Measurements from ENCODE around the gene NKX1-2. TPM values are rescaled to one million over a fixed set of nuclear protein-coding genes. Genes with fewer than 3 reads are reported as not detected.

Gene NKX1-2
- total RNA-seq, 1 donor, result not detected

DNA sequence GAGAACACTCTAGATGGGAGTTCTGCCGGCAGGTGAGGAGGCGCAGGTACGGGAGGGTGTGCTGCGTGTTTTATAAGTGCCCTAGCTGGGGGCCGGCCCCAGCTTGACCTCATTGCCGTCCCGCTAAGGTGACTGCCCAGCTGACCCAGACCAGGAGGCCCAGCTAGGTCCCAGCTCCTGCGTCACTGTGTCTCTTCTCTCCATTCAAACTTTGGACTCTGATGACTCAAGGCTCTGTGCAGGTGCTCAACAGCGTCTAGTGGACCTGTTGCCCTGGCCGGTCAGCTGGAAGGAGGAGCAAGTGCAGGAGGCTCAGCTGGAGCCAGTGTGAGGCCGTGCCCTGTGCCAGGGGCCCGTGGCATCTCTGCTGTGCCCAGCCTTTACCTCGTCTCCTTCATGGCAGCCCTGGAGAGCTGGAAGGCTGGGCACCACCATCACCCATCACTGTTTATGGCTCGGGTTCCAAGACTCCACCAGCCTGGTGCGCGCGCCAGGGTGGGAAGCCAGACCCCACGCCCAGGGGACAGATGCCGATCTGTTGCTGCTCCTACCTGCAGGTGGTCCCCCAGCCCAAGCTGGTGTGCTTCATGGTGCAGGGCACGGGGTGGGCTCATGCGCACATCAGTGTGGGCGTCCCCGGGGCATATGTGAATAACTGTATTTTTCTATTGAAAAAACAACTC lies 26.3 kb upstream of the NKX1-2 start:
- DNase-seq (ENCODE audit: low read depth in 2 of 3, low spot score in 2 of 3), result no peak

- no peak for DNase-seq (ENCODE audit: low read depth in 2 of 3, low spot score in 2 of 3)
These were observed 24.8 kb upstream of the NKX1-2 start for GRCh38 chr10:124474514-124475070.

GRCh38 chr10:124473070-124473469 lies 23.2 kb upstream of the NKX1-2 start:
- no peak for DNase-seq (ENCODE audit: low read depth in 2 of 3, low spot score in 2 of 3)

GRCh38 chr10:124472071-124472470 lies 22.2 kb upstream of the NKX1-2 start:
- DNase-seq (ENCODE audit: low read depth in 2 of 3, low spot score in 2 of 3), result no peak

DNA sequence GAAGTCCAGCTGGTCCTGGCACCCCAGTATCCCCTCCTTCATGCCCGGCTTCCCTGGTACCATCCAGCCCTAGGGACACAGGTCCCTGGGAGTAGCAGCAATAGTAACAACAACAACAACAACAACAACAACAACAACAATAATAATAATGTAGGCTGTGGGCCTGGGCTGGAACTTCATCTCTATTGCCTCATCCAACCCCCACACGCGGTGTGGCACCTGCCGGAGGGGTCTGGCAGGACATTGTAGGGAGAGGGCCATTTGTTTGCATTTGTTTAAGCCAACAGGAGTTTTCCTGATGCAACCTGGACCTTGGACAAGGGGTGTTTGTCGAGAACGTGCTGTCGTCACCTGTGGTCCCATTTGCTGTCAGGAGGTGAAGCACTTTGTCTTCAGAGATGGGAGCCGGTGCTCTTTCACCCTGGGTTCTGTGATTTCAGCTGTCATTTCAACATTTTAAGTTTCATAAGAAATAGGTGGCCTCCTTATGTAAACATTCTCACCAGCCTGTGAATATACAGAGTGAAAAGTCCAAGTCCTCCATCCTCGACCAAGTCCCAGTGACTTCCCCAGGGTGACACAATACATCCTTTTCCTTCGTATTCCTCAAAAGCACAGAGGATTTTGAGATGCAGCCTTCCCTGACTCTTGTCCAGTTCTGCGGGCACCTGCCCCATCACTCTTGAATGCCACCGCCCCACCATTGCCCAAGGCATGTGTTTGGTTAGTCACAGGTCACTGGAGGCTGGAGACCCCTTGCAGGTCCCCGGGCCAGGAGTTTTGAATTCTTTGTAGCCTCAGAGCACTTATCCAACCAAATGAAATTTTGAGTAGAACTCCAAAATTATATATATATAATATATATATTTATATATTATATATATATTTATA lies 21.0 kb upstream of the NKX1-2 start:
- no peak for DNase-seq (ENCODE audit: low read depth in 2 of 3, low spot score in 2 of 3)

DNA sequence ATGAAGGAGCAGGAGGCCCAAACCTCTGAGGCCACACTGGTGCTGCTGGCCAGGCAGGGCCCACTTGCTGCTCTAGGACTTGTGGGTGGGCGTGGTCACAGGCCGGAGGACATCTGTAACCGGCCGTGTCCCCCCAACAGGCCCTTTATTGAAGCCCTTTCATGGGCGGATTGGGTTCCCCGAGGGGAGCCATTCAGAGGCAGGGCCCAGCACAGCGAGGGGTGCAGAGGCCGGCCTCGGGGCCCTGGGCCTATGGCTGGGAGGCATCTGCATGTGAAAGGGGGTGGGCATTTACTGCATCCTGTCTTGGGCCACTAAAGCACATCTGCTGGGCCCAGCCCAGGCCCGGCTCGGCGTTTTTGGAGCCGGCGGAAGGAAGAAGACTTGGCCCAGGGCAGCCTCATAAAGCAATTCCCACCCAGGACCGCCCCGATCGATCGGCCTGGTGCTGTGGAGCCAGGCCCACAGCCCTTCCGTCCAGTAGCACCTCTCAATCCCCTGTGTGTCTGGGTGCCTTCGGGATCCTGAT lies 20.2 kb upstream of the NKX1-2 start:
- no peak for DNase-seq (ENCODE audit: low read depth in 2 of 3, low spot score in 2 of 3)

- no peak for DNase-seq (ENCODE audit: low read depth in 2 of 3, low spot score in 2 of 3)
These were observed 18.8 kb upstream of the NKX1-2 start for GRCh38 chr10:124468624-124469023.

GRCh38 chr10:124467165-124467564 lies 17.3 kb upstream of the NKX1-2 start:
- DNase-seq (ENCODE audit: low read depth in 2 of 3, low spot score in 2 of 3), result no peak

- no peak for DNase-seq (ENCODE audit: low read depth in 2 of 3, low spot score in 2 of 3)
These were observed 16.1 kb upstream of the NKX1-2 start for GRCh38 chr10:124465777-124466488.

DNA sequence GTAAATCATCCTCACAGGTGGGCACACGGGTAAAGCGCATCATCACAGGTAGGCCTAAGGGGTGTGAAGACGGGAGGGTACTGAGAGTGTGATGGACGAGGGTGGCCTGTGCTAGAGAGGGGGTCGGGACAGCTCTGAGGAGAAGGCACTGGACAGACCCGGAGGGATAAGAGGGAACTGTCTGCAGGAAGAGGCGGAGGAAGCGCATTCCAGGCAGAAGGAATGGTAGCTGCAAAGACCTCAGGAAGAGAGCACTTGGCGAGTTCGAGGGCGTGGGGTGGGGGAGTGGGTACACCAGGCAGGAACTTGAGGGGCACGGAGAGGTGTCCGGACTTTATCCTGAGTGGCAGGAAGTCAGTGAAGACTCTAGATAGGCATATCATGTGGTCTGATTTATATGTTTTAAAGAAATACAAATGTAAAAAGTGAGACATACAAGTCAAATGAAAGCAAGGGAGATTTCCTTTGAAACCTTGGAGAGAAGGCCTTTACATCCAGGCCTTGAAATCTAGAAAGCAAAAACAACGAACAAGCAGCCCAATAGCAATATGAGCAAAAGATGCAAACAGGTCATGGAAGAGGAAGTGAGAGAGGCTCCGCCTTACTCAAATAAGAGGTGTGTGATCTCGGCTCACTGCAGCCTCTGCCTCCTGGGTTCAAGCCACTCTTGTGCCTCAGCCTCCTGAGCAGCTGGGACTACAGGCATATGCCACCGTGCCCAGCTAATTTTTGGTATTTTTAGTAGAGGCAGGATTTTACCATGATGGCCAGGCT lies 15.4 kb upstream of the NKX1-2 start:
- DNase-seq (ENCODE audit: low read depth in 2 of 3, low spot score in 2 of 3), result peak in 1 of 3 donors; percentile 42

GRCh38 chr10:124464028-124464965 lies 14.5 kb upstream of the NKX1-2 start:
- no peak for DNase-seq (ENCODE audit: low read depth in 2 of 3, low spot score in 2 of 3)

DNA sequence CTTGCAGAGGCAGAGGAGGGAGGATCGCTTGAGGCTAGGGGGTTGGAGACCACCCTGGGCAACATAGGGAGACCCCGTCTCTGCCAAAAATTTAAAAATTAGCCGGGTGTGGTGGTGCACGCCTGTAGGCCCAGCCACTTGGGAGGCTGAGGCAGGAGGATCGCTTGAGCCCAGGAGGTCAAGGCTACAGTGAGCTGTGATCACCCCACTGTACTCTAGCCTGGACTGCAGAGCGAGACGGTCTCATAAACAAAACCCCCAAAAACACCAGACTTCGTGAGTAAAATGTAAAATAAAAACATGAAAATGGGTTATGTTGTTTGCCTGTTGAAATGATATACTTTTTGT lies 12.5 kb upstream of the NKX1-2 start:
- DNase-seq (ENCODE audit: low read depth in 2 of 3, low spot score in 2 of 3), result no peak

GRCh38 chr10:124461642-124462347 lies 12.0 kb upstream of the NKX1-2 start, which contains the start of gene LHPP:
TSS of gene LHPP (plus strand) at chr10:124461823. CDS start at chr10:124461863, 40 bp downstream.
- DNase-seq (ENCODE audit: low read depth in 2 of 3, low spot score in 2 of 3), result peak; percentile 76 to 83 (median 83)

DNA sequence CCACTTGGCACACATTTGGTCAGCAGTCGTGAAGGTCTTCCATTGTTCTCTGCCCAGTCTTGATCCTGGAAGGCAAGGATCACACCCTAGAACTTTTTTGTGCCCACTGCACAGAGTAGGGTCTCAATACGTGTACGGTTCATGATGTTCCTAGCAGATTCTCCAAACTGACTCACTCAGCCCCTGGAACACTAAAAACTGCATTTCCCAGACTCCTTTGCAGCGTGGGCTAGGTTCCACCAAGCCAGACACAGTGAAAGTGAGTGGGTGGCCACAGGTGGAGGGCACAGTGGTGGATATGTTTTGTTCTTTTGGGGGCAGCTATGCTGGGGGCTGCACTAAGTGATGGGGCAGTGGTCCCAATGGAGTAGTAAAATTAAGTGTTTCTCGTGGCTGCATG lies 10.3 kb upstream of the NKX1-2 start:
- no peak for DNase-seq (ENCODE audit: low read depth in 2 of 3, low spot score in 2 of 3)

- no peak for DNase-seq (ENCODE audit: low read depth in 2 of 3, low spot score in 2 of 3)
These were observed 9.6 kb upstream of the NKX1-2 start for GRCh38 chr10:124459395-124459794.

- DNase-seq (ENCODE audit: low read depth in 2 of 3, low spot score in 2 of 3), result no peak
These were observed 9.1 kb upstream of the NKX1-2 start for GRCh38 chr10:124458889-124459288.

DNA sequence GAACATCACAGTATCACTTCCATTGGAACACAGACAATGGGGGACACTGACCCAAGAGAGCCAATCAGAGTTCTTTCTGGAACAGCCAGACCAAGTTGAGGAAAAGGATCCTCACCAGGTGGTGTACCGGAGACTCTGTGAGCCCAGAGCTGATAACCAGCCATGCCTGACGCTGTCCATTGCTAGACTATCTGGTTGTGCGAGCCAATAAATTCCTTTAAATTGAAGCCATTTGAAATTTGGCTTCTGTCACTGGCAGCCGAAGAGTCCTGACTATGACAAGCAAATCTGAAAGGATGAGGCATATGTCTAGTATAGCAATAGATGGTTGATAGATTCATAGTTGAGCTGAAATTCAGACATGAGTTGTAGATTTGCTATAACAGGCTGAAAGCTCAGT lies 8.6 kb upstream of the NKX1-2 start:
- DNase-seq (ENCODE audit: low read depth in 2 of 3, low spot score in 2 of 3), result no peak

DNA sequence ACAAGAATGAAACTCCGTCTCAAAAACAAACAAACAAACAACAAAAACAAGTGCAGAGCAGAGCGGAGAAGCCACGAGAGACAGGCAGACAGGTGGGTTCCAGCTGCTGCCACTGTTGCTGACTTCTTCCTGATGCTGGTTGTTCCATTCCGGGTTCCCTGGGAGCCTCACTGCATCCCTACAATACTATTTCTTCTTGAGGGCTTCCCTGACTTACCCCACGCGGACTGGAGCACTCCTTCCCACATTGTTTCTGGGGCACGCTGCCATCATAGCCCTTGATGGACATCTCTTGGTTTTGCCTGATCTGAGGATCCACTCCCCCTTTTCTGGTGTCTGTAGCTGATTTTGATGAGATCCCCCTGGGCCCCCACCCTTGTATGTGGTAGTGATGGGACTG lies 5.6 kb upstream of the NKX1-2 start:
- no peak for DNase-seq (ENCODE audit: low read depth in 2 of 3, low spot score in 2 of 3)
